ENCODE measurements around the gene NMRK1. TPM values are rescaled to one million over a fixed set of nuclear protein-coding genes. Genes with fewer than 3 reads are reported as not detected.

The NMRK1 gene
- total RNA-seq, 6 experiments from 2014 or later = 19.6 to 29.9 (median 21.9) TPM

DNA sequence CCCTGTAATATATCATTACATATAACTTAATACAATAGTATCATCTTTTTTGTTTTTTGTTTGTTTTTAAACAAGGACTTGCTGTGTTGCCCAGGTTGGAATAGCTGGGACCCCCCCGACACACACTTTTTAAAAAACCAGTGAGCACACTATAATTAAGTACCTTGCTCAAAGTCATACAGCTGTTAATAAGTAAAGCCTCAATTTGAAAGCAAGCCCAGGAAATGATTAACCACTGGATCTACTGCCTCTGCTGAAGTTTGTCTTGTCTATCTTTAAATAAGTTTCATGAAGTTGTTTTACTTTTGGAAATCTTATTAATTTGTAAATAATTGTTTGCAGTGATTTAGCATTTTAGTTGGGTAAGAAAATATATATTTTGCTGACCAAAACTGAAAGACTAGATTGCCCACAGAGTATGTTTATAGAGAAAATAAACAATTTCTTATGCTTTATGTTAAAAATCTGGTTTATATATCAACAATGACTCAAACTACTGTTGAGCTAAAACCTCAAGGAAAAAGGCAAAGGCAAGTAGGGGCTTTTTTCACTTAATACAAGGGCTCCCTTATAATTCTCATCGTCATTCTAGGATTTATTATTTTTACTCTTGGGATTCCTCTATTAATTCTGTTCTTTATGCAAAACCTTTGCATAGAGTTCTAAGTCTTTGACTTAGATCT, 54.0 kb downstream of the NMRK1 start:
- intact Hi-C loops (cut with DNase I) = no loop called here
- TF ChIP-seq, protein P1, sequence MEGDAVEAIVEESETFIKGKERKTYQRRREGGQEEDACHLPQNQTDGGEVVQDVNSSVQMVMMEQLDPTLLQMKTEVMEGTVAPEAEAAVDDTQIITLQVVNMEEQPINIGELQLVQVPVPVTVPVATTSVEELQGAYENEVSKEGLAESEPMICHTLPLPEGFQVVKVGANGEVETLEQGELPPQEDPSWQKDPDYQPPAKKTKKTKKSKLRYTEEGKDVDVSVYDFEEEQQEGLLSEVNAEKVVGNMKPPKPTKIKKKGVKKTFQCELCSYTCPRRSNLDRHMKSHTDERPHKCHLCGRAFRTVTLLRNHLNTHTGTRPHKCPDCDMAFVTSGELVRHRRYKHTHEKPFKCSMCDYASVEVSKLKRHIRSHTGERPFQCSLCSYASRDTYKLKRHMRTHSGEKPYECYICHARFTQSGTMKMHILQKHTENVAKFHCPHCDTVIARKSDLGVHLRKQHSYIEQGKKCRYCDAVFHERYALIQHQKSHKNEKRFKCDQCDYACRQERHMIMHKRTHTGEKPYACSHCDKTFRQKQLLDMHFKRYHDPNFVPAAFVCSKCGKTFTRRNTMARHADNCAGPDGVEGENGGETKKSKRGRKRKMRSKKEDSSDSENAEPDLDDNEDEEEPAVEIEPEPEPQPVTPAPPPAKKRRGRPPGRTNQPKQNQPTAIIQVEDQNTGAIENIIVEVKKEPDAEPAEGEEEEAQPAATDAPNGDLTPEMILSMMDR (IDR thresholded peaks at IDR 0.05) = no peak
- no peak for TF ChIP-seq POLR2A (IDR thresholded peaks at IDR 0.05)
- Histone ChIP-seq H3K27me3 (no peaks in the 10 kb centered on the region), H3K27ac (no peak overlapping the region), H3K9me3 (no peaks in the 10 kb centered on the region), H3K36me3 (no peaks in the 10 kb centered on the region), H3K4me3 (no peak overlapping the region), H3K4me1 (peaks cover 0 to 7% (median 0%) of the 10 kb centered on the region in 4 donors)
- ATAC-seq = peak; percentile 36 to 65 (median 58)
- WGBS (ENCODE audit: insufficient coverage, low coverage, low lambda C conversion rate, missing lambda C conversion rate) = 49% methylated on average over 2 of the region's 2 CpGs
- no peak for DNase-seq

DNA sequence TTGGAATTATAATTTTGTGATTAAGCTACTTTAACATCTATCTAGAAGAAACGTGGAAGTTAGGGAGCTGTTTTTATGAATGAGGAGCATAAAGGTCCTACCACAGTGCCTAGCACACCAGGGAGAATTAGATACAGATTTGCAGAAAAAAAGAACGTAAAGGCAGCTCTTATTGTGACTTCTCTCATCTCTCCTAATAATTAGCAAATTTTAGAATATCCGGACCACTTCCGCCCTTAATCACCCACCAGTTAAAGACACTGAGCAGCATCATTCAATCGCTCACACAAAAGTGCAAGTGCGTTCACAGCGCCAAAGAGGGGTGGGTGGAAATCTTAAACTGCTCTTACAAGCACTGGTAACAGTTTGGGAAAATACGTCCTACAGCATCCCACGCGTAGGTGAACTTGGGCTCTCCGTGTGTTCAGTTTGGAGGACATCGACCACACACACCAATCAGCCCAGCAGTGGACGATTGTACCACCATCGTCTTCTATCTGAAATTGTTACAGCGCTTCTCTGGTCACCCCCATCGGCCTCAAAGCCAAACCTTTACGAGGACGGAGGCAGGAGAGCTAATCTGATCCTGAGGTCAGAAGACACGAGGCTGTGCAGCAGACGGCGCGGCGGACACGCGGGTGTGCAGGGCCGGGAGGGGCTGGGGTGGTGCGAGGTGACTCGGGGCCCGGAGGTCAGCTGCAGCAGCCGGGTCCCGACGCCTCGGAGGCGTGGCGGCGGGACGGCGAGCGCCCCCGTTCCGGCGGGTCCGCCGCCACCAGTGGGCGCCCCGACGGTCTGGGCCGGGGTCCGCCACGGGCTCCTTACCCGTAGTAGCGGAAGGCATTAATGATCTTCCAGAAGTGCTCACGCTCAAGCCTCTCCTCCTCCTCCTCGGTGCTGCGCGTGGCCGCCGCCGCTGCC, 60.5 kb downstream of the NMRK1 start:
- Histone ChIP-seq H3K36me3 (no peaks in the 10 kb centered on the region), H3K27ac (peak overlapping the region; percentile 96 to 99 (median 98)), H3K27me3 (no peaks in the 10 kb centered on the region), H3K4me1 (peaks cover 0 to 21% (median 0%) of the 10 kb centered on the region in 4 donors), H3K4me3 (peak overlapping the region; percentile 81 to 95 (median 86)), H3K9me3 (no peaks in the 10 kb centered on the region)
- TF ChIP-seq POLR2A (IDR thresholded peaks at IDR 0.05) = no peak
- TF ChIP-seq, protein P1 (IDR thresholded peaks at IDR 0.05) = no peak
- ATAC-seq (peak; percentile 68 to 76 (median 72)), DNase-seq (peak; percentile 77 to 83 (median 83))
- under 1% methylated on average over 12 of the region's 59 CpGs for WGBS (ENCODE audit: insufficient coverage, low coverage, low lambda C conversion rate, missing lambda C conversion rate)
- intact Hi-C loops (cut with DNase I) = no loop called here

DNA sequence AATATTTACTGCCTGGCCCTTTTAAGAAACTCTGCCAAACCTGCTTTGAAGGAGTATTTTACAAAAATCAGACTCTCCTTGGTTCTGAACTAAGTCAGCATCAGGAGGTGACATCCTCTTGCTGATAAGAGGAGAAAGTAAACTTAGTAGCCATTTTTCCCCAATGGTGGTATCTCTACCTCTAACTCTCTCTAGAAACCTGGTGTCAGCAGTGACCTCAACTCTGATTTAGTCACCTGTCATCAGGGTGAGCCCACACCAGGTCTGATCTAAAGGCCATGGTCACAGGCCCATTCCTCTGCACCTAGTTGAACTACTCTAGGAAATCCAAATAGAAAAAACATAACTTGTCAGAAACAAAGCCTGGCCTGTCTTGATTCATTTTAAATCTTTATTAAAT, 64.1 kb downstream of the NMRK1 start:
- no peak for DNase-seq
- intact Hi-C loops (cut with DNase I) = no loop called here
- no peak for ATAC-seq
- Histone ChIP-seq H3K4me1 (peaks cover 0 to 21% (median 0%) of the 10 kb centered on the region in 4 donors), H3K9me3 (no peaks in the 10 kb centered on the region), H3K36me3 (no peaks in the 10 kb centered on the region), H3K27me3 (no peaks in the 10 kb centered on the region), H3K4me3 (no peak overlapping the region), H3K27ac (no peak overlapping the region)
- TF ChIP-seq, protein P1 (IDR thresholded peaks at IDR 0.05) = no peak
- no peak for TF ChIP-seq POLR2A (IDR thresholded peaks at IDR 0.05)

DNA sequence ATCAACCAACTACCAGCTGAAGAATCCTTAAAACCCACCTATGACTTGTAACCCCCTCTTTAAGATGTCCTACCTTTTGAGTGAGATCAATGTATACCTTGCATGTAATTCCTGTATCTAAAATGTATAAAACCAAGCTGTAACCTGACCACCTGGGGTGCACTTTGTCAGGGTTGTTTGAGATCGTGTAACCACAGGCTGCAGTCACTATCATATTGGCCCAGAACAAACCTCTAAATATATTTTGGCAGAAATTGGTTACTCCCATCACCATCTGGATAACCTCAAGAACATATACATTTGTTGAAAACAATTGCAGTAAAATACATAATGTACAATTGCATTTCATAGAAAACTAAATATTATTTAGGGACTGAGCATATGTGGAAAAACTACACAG, 68.3 kb downstream of the NMRK1 start:
- intact Hi-C loops (cut with DNase I) = no loop called here
- Histone ChIP-seq H3K27ac (no peak overlapping the region), H3K36me3 (no peaks in the 10 kb centered on the region), H3K9me3 (no peaks in the 10 kb centered on the region), H3K4me1 (no peaks in the 10 kb centered on the region), H3K4me3 (no peak overlapping the region), H3K27me3 (no peaks in the 10 kb centered on the region)
- ATAC-seq (no peak), DNase-seq (no peak)
- TF ChIP-seq POLR2A (IDR thresholded peaks at IDR 0.05) = no peak
- TF ChIP-seq, protein P1 (IDR thresholded peaks at IDR 0.05) = no peak
- WGBS (ENCODE audit: insufficient coverage, low coverage, low lambda C conversion rate, missing lambda C conversion rate) = 86% methylated on average over 1 of the region's 1 CpG
